GM12872 (cell line): Measurements from ENCODE around the gene CCDC183.

Experiments
- CTCF ChIP-seq: IDR thresholded peaks from 3 replicates; pipeline ENCODE4 v1.5.1; 2011; ENCODE audit warnings: low read depth, mild to moderate bottlenecking, low read length, moderate library complexity; ENCODE audit not compliant: insufficient read depth

The CCDC183 gene

GRCh38 chr9:136854842-136855460, 58.8 kb downstream of the CCDC183 start:
- TF ChIP-seq CTCF, result no peak

DNA sequence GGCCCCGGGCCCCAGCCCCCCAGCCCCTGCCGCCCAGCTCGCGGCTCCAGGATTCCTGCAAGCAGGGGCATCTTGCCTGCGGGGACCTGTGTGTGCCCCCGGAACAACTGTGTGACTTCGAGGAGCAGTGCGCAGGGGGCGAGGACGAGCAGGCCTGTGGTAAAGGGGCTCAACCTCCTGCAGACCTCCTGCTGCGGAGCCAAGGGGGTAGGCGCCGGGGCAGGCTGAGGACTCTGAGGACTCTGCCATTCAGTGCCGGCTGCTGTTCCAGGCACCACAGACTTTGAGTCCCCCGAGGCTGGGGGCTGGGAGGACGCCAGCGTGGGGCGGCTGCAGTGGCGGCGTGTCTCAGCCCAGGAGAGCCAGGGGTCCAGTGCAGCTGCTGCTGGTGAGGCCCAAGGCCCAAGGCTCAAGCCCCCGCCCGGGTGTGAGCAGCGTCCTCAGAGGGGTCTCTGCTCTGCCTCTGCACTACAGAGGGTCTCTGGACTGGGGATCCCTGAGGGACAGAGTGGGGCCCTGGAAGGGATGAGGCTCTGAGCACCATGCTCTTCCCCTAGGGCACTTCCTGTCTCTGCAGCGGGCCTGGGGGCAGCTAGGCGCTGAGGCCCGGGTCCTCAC, 59.4 kb downstream of the CCDC183 start:
- no peak for TF ChIP-seq CTCF

- TF ChIP-seq CTCF, result no peak
These were observed 59.9 kb downstream of the CCDC183 start for GRCh38 chr9:136856079-136856476.

DNA sequence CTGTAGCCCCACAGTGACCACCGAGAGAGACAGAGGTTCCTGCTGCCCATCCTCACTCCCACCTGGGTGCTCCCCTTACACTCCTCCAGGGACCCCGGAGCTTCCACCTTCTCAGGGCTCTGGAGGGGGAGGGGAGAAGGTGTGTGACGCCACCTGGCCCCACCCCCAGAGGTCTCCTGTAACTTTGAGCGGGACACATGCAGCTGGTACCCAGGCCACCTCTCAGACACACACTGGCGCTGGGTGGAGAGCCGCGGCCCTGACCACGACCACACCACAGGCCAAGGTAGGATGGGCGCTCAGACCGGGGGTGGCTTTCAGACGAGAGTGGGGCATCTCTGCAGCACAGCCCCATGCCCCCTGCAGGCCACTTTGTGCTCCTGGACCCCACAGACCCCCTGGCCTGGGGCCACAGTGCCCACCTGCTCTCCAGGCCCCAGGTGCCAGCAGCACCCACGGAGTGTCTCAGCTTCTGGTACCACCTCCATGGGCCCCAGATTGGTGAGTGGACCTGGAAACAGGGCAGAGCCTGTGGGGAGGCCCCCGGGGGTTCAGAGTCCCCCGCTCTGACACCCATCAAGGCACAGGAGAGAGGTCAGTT, 60.5 kb downstream of the CCDC183 start:
- TF ChIP-seq CTCF, result 0 out of 3 replicates have a peak, but pooled peaks have one; percentile 23

DNA sequence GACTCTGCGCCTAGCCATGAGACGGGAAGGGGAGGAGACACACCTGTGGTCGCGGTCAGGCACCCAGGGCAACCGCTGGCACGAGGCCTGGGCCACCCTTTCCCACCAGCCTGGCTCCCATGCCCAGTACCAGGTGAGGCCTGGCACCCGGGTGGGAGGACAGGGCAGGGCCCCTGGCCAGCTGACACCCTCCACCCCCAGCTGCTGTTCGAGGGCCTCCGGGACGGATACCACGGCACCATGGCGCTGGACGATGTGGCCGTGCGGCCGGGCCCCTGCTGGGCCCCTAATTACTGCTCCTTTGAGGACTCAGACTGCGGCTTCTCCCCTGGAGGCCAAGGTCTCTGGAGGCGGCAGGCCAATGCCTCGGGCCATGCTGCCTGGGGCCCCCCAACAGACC, 61.0 kb downstream of the CCDC183 start:
- TF ChIP-seq CTCF, result no peak
